ENCODE data around the gene STXBP6. TPM values are rescaled to one million over a fixed set of nuclear protein-coding genes. Genes with fewer than 3 reads are reported as not detected.
"Not testable (repeated sequence)": the region's sequence is repeated elsewhere in the genome, so short reads cannot be mapped to it uniquely, and the experiment has no call there.

The STXBP6 gene
- polyA plus RNA-seq, 3 donors, result 8.1 to 9.9 (median 8.4) TPM

- no peak for DNase-seq (ENCODE audit: extremely low read depth in 1 of 11, low read depth in 9 of 11, low spot score in 4 of 11)
Measured at GRCh38 chr14:24853446-24853845, 196.5 kb downstream of the STXBP6 start.

GRCh38 chr14:24852312-24853060 is 197.5 kb downstream of the STXBP6 start:
- no peak for DNase-seq (ENCODE audit: extremely low read depth in 1 of 11, low read depth in 9 of 11, low spot score in 4 of 11)

- DNase-seq (ENCODE audit: extremely low read depth in 1 of 11, low read depth in 9 of 11, low spot score in 4 of 11), result no peak
Measured at GRCh38 chr14:24851837-24852236, 198.1 kb downstream of the STXBP6 start.

DNA sequence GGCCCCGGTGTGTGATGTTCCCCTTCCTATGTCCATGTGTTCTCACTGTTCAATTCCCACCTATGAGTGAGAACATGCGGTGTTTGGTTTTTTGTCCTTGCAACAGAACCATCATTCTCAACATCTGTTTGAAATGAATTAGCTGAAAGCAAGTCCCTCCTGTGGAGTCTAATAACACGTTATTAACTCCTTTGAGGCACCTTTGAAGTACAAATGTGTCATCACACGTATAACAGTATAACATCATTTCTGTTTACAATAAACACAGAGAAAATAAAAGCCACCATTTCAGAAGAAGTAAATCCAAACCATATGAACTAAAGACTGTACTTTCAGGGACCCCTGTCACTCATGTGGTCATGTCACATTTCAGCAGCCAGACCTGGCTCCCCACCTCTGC is 198.5 kb downstream of the STXBP6 start:
- DNase-seq (ENCODE audit: extremely low read depth in 1 of 11, low read depth in 9 of 11, low spot score in 4 of 11), result no peak

GRCh38 chr14:24850072-24850471 is 199.9 kb downstream of the STXBP6 start:
- no peak for DNase-seq (ENCODE audit: extremely low read depth in 1 of 11, low read depth in 9 of 11, low spot score in 4 of 11)

GRCh38 chr14:24849471-24849870 is 200.5 kb downstream of the STXBP6 start:
- no peak for DNase-seq (ENCODE audit: extremely low read depth in 1 of 11, low read depth in 9 of 11, low spot score in 4 of 11)

DNA sequence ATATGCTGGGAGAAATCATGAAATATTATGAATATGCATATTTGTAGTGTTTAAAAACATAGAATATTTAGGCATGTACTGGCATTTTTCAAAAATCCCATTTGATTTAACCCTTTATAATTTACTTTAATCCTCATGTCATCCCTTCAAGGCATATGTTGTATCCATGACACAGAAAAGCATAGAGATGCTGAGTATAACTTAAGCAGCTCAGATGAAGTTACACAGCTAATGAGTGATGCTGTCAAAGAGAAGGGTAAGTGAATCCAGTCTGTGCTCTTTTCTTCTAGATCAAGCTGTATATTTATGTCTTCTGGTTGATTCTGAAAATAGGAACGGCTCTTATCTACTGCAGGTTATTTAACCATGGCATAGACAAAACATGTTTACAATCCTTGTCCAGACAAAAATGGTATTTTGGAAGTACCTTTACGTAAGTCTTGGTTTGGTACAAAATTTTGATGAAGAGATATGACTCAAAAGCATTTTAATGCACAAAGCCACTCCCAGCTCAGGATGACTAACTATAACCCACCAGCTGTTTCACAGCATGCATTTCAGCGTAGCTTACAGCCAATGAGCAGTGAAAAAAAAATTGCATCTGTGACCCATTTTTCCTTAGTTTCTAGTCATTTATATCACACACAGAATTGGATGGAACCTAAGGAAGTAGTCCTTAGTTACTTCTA is 201.7 kb downstream of the STXBP6 start:
- DNase-seq (ENCODE audit: extremely low read depth in 1 of 11, low read depth in 9 of 11, low spot score in 4 of 11), result no peak

DNA sequence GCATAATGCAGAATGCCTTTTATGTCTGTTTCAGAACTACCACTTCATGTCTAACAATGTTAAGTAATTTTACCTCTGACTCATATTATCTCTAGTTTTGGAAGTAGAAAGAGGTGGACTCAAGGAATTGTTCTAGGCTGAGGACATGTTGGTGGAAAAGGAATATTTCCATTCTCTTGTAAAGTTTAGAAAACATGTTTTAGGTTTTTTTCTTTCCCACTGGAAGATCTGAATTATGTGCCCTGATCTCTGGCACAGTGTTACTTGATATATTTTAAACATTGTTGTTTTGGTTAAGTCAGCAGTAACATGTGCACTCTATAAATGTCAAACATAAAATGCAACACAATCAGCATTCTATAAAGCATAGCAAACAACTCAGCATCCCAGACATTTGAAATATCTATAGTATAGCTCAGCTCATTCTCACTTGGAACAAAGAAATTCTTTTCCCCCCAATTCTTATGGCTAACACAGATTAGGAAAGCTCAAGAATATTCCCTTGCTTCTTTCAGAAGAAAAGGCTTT is 202.3 kb downstream of the STXBP6 start:
- DNase-seq (ENCODE audit: extremely low read depth in 1 of 11, low read depth in 9 of 11, low spot score in 4 of 11), result peak in 2 of 11 donors; percentile 14 to 18

DNA sequence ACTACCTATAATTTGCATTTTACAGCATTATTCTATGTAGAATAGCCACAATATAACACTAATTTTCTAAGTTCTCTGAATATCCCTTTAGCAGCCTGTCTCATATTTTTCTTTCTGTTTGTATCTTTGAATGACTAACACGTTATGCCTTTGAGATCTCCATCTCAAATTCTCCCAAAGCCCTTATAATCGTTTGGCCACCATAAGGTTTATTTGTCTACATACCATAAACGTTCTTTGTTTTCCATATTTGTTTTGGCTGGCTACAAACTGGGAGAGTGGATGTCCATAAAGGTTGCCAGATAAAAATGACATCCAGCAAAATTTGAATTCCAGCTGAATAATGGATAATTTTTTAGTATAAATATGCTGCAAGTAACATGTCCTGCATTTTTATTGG is 203.7 kb downstream of the STXBP6 start:
- no peak for DNase-seq (ENCODE audit: extremely low read depth in 1 of 11, low read depth in 9 of 11, low spot score in 4 of 11)

- no peak for DNase-seq (ENCODE audit: extremely low read depth in 1 of 11, low read depth in 9 of 11, low spot score in 4 of 11)
Measured at GRCh38 chr14:24845851-24846250, 204.1 kb downstream of the STXBP6 start.

GRCh38 chr14:24844011-24844410 is 205.9 kb downstream of the STXBP6 start:
- DNase-seq (ENCODE audit: extremely low read depth in 1 of 11, low read depth in 9 of 11, low spot score in 4 of 11), result no peak

DNA sequence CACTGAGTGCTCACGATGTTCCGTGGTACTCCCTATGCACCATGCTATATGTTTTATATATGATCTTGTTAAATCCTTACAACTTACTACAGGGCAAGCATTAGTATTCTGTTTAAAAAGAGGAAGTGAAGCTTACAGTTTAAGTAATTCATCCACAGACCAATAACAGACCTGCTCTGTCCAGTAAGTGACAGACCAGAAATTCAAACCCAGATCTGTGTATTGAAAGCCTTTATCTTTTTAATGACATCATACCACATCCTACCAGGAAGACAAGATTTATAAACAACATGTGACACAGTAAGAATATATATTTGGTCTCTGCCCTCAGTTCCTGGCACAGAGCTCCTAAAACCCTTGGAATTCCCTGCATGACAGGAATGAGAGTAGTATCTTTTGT is 206.5 kb downstream of the STXBP6 start:
- DNase-seq (ENCODE audit: extremely low read depth in 1 of 11, low read depth in 9 of 11, low spot score in 4 of 11), result no peak

GRCh38 chr14:24840204-24840893 is 209.6 kb downstream of the STXBP6 start:
- DNase-seq (ENCODE audit: extremely low read depth in 1 of 11, low read depth in 9 of 11, low spot score in 4 of 11), result no peak

DNA sequence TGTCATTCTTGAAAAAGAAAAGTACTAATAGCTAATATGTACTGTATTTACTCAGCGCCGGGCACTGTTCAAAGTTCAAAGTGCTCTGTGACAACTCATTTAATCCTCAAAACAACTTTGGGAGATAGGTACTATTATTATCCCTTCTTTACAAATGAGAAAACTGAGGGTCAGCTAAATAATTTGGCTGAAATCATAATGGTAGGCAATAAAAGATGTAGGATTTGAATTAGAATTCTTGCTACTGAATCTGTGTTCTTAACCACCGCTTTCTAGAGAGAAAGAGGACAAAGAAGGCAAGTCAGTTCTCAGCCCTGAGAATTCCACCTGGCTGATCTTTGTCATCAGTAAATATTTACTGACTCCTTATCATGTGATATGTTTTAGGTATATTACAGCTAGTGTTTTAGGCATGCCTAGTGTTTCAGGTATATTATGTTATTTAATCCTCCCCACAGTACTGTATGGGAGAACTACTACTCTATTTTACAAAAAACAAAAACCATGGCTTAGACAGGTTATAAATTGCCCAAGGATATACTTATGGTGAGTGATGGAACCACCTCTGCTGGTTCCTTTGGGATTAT is 210.2 kb downstream of the STXBP6 start:
- no peak for DNase-seq (ENCODE audit: extremely low read depth in 1 of 11, low read depth in 9 of 11, low spot score in 4 of 11)

DNA sequence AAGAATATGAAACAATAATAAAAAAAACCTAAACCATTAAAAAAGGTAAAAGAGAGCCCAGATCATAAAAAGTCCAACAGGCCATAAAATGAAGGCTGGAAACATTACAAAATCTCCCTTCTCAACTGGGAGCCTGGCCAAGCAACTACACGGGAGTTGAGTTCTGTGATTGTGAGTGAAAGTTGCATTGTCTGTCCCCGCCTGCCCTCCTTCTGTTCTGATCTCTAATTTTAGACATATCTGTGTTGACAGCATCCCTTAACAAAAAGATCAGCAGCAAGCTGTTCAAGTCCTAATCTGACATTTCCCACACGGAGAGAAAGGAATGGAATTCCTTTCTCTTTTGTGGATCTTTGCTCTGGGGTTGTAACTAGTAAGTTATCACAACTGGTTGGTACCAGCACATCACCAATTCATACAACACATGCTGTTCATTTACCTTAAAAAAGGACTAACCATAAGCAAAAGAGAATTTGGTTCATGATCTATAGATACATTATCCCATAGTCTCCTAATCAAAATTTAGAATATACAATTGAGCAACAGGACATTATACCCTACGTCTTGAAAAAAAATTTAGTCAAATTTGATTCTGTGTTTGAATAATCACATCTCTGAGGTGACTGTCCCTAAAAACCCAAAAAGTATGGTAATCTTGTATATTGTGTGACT is 210.9 kb downstream of the STXBP6 start:
- no peak for DNase-seq (ENCODE audit: extremely low read depth in 1 of 11, low read depth in 9 of 11, low spot score in 4 of 11)

GRCh38 chr14:24837280-24838046 is 212.5 kb downstream of the STXBP6 start:
- DNase-seq (ENCODE audit: extremely low read depth in 1 of 11, low read depth in 9 of 11, low spot score in 4 of 11), result no peak

- not testable (repeated sequence) for DNase-seq (ENCODE audit: extremely low read depth in 1 of 11, low read depth in 9 of 11, low spot score in 4 of 11)
Measured at GRCh38 chr14:24836324-24836723, 213.6 kb downstream of the STXBP6 start.

DNA sequence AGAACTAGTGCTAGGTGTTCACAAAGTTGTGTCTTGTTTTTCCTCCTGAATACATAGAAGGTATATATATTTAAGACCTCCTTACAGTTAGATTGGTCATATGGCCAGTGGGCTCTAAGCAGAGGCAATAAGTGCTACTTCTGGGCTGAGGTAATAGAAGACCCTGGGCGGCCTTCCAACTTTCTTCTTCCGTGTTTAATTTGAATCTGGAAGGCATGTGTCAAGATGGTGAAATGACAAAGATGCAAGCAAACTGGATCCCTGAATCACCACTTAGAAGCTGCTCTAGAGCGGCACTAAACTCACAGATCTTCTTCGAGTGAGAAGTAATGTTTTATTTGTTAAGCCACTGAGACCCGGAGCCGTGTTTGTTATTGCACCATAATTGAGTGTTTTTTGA is 215.0 kb downstream of the STXBP6 start:
- DNase-seq (ENCODE audit: extremely low read depth in 1 of 11, low read depth in 9 of 11, low spot score in 4 of 11), result no peak
